HepG2 (cell line): ENCODE measurements around the gene SLC35B2. TPM values are rescaled to one million over a fixed set of nuclear protein-coding genes. Genes with fewer than 3 reads are reported as not detected.

ENCODE experiments used
- CEBPB ChIP-seq: IDR thresholded peaks from 2 replicates; pipeline ENCODE4 v1.6.1; 2011; ENCODE audit warnings: low read depth, low read length, improper control_type of control experiment, borderline replicate concordance
- EEA1 ChIP-seq: sonication (generic); formaldehyde crosslinking; IDR thresholded peaks from 2 replicates; pipeline ENCODE4 v1.5.1; 2020; ENCODE audit warnings: mild to moderate bottlenecking, missing genetic modification reagents, borderline replicate concordance
- GFI1 ChIP-seq: sonication (generic); formaldehyde crosslinking; IDR thresholded peaks from 2 replicates; pipeline ENCODE4 v1.5.0; 2020; ENCODE audit warnings: missing genetic modification reagents, mild to moderate bottlenecking, borderline replicate concordance
- HINFP ChIP-seq: sonication (generic); formaldehyde crosslinking; IDR thresholded peaks from 2 replicates; pipeline ENCODE4 v1.4.0; 2020; ENCODE audit warnings: low read depth, mild to moderate bottlenecking, missing genetic modification reagents
- KIAA2018 ChIP-seq: sonication (generic); formaldehyde crosslinking; IDR thresholded peaks from 2 replicates; pipeline ENCODE4 v1.5.0; 2020; ENCODE audit warnings: mild to moderate bottlenecking, missing genetic modification reagents, borderline replicate concordance
- LCORL ChIP-seq, 2 experiments: fragments of 450-650 bp in 1 of 2; sonication (generic) in 1 of 2; formaldehyde crosslinking in 1 of 2; IDR thresholded peaks; 2 replicates each; pipeline versions ENCODE4 v1.5.0 to v1.6.1; 2017 to 2020; ENCODE audit warnings: antibody characterized with exemption in 1 of 2, missing genetic modification reagents in 1 of 2
- MED1 ChIP-seq: sonication (generic); formaldehyde crosslinking; IDR thresholded peaks from 2 replicates; pipeline ENCODE4 v1.4.0; 2020; ENCODE audit warnings: missing genetic modification reagents
- NFKB2 ChIP-seq: sonication (generic); formaldehyde crosslinking; IDR thresholded peaks from 2 replicates; pipeline ENCODE4 v1.4.0; 2020; ENCODE audit warnings: missing genetic modification reagents, borderline replicate concordance
- REST ChIP-seq, 2 experiments: IDR thresholded peaks; 2 replicates each; pipeline ENCODE4 v1.6.1; 2011 to 2012; ENCODE audit warnings: low read length in 2 of 2, borderline replicate concordance in 1 of 2, low read depth in 1 of 2, mild to moderate bottlenecking in 1 of 2, moderate library complexity in 1 of 2
- SRSF1 ChIP-seq: fragments of 200-400 bp; formaldehyde crosslinking; optimal IDR thresholded peaks from 2 replicates; pipeline ENCODE3; 2017; ENCODE audit warnings: mild to moderate bottlenecking, low read depth, low read length, moderate library complexity
- TAF15 ChIP-seq: fragments of 200-400 bp; formaldehyde crosslinking; IDR thresholded peaks from one replicate; pipeline ENCODE4 v1.6.1; 2018; ENCODE audit warnings: mild to moderate bottlenecking, low read depth, low read length; ENCODE audit not compliant: poor library complexity, severe bottlenecking
- ZBTB1 ChIP-seq: sonication (generic); formaldehyde crosslinking; IDR thresholded peaks from 2 replicates; pipeline ENCODE4 v1.4.0; 2020; ENCODE audit warnings: missing genetic modification reagents, borderline replicate concordance
- ZNF101 ChIP-seq: sonication (generic); formaldehyde crosslinking; IDR thresholded peaks from 2 replicates; pipeline ENCODE4 v1.4.0; 2020; ENCODE audit warnings: mild to moderate bottlenecking, low read depth, missing genetic modification reagents, borderline replicate concordance
- ZNF343 ChIP-seq: sonication (generic); formaldehyde crosslinking; IDR thresholded peaks from 2 replicates; pipeline ENCODE4 v1.4.0; 2020; ENCODE audit warnings: mild to moderate bottlenecking, missing genetic modification reagents
- polyA plus RNA-seq, 8 experiments: library from polyadenylated mRNA; depleted of rRNA in 3 of 8; stranded (reverse) in 7 of 8; unstranded in 1 of 8; fragments of >200 nt; fragmentation: Illumina TruSeq in 4 of 8; extraction: Trizol in 4 of 8; gene quantifications; 2 replicates each; pipeline versions ENCODE4 v1.2.1 to v1.2.3, GENCODE V29; 2011 to 2016; ENCODE audit warnings: low read depth in 4 of 8, missing spikeins in 1 of 8, mixed read lengths in 1 of 8; ENCODE audit not compliant: insufficient read depth in 1 of 8
- total RNA-seq, 5 experiments: library from RNA; depleted of rRNA; stranded (reverse); fragments of >200 nt; fragmentation: Illumina TruSeq; extraction: Trizol; gene quantifications; 2 replicates each; pipeline ENCODE4 v1.2.3, GENCODE V29; 2016; ENCODE audit warnings: low read depth in 1 of 5

SLC35B2 gene
- total and polyA plus RNA-seq, 2 of the 13 experiments (the other 11 are each of a cell fraction or from before 2014, with no cell fraction given) = 61.1 to 148 TPM

DNA sequence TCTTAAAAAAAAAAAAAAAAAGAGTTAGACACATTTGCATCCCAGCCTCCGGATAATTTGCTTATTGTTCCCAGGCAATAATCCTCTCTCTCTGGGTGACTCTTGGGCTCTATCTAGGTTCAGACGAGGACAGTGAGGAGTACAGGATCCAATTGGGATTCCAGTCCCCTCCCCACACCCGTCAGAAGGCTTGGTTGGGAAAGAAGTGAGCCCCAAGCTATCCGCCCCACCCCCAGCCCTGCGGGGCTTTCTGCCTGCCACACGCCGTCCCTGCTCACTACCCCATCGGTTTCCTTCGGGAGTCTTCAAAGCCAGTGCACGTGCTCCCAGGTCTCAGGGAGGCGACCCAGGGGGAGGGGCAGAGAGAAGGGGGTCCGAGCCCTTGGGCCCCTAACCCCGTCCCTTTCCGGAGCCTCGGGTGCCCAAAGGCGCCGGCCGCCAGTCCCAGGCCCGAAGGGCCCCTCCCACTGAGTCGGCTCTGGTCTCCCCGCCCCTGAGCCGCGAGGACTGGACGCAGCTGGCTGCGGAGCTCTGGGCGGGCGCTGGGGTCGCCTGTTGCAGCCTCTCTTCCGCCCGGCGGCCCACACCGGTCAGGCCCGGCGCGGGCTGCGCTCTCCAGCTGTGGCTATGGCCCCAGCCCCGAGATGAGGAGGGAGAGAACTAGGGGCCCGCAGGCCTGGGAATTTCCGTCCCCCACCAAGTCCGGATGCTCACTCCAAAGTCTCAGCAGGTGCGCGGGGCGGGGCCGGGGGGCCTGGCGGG lies 38.1 kb downstream of the SLC35B2 start (continued):
- TF ChIP-seq KIAA2018 (CRISPR knock-in tag) = peak; percentile 71; the same call in 1 of the 2 replicates
- no peak for TF ChIP-seq ZBTB1 (CRISPR knock-in tag)
- TF ChIP-seq ZNF101 (CRISPR knock-in tag) = no peak
- TF ChIP-seq ZNF343 (CRISPR knock-in tag) = peak; percentile 79; the same call in 1 of the 2 replicates
- peak; percentile 31; the same call in 1 of the 2 replicates for TF ChIP-seq GFI1 (CRISPR knock-in tag)
- no peak for TF ChIP-seq TAF15
- TF ChIP-seq REST (IDR thresholded peaks at IDR 0.05; ENCODE audit: borderline replicate concordance in 1 of 2, low read depth in 1 of 2, low read length in 2 of 2) = no peak
- TF ChIP-seq NFKB2 = peak; percentile 69; the same call in 1 of the 2 replicates
- peak; percentile 69 for TF ChIP-seq MED1 (CRISPR knock-in tag)
- peak; percentile 46; the same call in 1 of the 2 replicates for TF ChIP-seq HINFP (CRISPR knock-in tag)
- TF ChIP-seq SRSF1 = peak; percentile 61
- TF ChIP-seq EEA1 = no peak
- TF ChIP-seq CEBPB = no peak
- no peak for TF ChIP-seq LCORL (IDR thresholded peaks at IDR 0.05)
- TF ChIP-seq LCORL (CRISPR knock-in tag; IDR thresholded peaks at IDR 0.05) = peak; percentile 72; the same call in 1 of the 2 replicates
